T follicular helper cell (primary cell): ENCODE data around the gene SLFN13.
"Not testable (repeated sequence)": the region's sequence is repeated elsewhere in the genome, so short reads cannot be mapped to it uniquely, and the experiment has no call there.

Experiments used
- DNase-seq: peaks from one replicate; pipeline ENCODE4 v3.0.0-alpha.2; 2020; ENCODE audit warnings: low read depth
- total RNA-seq, 2 experiments: gene quantifications; one replicate each; lab custom pipeline; 2026; lab: John Stamatoyannopoulos, UW

The SLFN13 gene
- total RNA-seq: 6.8 to 50.5 reads per million in 2 experiments

DNA sequence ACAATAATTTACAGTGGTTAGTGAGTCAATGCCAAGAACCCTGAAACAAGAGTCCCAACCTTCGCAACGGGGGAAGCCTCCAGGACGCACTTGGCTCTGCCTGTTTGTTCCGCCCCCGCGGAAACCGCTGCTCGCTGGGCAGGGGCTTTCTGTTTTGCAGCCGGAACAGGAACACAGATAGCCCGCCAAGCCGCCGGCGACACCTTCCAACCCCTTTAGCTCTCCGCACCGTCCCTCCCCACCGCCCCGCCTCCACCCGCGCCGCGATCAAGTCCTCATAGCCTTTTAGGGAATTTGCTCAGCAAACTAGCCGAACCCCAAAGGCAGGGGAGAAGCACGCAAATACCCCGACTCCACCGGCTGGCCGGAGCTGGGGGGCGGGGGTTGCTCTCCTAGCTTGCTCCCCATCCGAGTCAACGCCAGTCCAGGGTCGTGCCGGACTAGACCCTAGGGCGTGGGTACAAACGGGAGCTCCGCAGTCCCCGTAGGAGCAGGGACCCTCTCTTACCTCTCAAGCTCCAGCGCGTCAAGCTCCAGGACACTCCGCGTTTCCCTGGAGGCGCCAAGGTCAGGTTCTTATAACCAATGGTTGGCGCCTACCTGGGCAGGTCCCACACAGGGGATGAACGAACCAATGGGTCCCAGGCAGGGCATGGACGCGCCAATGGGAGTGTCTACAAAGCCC is at the start of gene SLFN13:
SLFN13 (minus strand) TSS at position 553 of the 685 bp plus-strand sequence. CDS start 3,086 bp downstream, outside the sequence.
- peak; percentile 62 for DNase-seq

GRCh38 chr17:35496451-35497290 is 48.1 kb upstream of the SLFN13 start:
- DNase-seq: no peak

DNA sequence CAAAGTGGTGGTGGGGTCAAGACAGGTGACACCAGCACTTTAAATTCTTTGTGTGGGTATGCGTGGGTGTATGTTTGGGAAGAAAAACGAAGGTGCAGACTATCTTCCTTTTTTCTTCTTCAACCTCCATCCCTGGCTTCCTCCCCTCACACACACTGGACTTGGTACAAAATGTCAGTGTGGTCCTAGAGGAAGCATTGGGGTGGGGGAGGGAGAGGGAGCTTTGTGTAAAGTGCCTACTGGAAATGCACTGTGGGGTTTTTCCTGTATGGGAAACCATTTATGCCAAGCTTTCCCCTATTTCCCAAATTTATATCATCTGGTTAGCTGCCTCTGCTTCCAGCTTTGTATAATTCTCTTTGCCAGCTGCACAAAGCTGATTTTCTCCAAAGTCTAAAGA is 44.5 kb upstream of the SLFN13 start:
- no peak for DNase-seq

DNA sequence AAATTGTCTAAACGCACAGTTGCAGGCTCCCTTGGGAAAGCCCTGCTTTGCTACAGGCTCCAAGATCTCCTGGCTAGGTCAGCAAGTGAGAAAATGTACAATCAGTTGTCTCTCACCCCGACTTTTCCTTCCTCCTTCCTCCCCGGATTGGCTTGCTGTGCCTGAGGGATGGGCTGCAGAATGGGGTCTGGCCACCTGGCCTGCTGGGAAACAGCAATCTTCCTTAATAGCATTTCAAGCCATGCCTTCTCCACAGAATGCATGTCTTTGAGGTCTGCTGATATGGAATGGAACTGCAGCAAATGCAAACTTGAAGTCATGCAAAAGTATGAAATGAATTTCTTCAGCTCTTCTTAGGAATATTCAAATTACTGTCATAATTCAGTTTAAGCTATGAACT is 42.9 kb upstream of the SLFN13 start:
- no peak for DNase-seq

- no peak for DNase-seq
Measured at GRCh38 chr17:35489944-35490343, 41.4 kb upstream of the SLFN13 start.

- DNase-seq: no peak
Measured at GRCh38 chr17:35488991-35489390, 40.4 kb upstream of the SLFN13 start.

DNA sequence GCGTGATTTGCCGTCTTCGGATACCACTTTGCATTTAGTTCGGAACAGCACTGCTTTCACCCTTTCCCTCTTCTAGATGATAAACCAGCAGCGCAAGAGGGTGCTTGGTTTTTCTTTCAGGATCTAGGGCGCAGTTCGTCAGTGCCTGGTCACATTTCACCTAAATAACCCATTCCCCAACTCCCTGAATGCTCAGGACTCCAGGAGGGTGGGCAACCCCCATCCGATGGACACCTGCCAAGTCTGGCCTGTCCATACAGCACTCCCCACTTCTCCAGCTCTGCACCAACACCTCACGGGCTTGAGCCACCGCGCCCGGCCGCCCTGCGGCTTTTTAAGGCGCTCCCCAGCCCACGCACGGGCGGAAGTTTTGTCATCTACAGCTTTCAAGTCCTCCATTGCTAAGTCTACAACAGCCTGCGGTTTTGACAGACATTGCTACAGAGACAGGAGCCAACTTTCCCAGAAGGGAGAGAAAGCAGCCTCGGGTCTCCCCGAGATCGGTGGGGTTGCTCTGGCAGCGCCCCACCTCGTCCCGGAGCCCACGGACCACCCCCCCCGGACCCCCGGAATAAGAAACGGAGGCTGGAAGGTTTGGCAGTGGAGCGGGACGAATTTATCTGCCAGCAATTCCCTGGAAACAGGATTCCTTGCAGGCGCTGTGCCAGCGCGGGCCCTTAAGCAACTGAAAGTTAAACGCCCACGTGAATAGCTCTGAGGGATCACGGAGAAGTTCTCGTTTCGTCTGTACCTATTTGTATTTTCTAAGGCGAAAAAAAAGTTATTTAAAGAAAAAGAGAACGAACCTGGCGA is 38.6 kb upstream of the SLFN13 start:
- DNase-seq: peak; percentile 41

DNA sequence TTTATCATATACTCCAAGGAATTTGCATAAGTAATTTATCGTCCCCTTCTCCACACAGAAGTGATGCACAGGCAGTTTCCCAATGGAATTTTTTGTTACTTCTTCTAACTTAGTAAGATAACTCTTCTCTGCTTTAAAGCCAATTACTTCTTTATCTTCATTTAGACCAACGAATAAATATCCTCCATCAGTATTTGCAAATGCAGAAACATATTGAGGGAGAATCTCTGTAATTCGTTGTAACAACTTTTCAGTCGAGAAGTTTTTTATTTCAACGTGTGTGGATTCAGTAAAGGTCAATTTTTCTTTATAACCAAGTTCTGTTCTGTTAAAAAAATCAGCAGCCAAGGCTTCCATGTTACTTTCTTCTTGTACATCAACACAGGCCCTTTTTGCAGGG is 30.7 kb upstream of the SLFN13 start:
- DNase-seq: no peak

DNA sequence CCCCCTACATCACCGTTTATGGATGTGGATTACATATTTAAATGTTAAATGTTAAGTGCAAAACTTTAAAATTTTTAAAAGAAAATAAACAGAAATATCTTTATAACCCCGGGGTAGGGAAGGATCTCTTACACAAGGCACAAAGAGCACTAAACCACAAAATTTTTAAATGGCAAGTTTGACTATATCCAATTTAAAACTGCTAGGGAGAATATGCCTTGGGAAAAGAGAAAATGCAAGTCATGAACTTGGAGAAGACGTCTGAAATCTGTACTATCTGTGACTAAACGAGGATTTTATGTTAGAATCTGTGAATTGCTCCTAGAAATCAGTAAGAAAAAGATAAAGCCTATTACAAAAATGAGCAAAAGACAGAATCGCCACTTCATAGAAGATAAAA is 28.7 kb upstream of the SLFN13 start:
- no peak for DNase-seq

GRCh38 chr17:35476283-35476820 is 27.8 kb upstream of the SLFN13 start:
- DNase-seq: no peak

DNA sequence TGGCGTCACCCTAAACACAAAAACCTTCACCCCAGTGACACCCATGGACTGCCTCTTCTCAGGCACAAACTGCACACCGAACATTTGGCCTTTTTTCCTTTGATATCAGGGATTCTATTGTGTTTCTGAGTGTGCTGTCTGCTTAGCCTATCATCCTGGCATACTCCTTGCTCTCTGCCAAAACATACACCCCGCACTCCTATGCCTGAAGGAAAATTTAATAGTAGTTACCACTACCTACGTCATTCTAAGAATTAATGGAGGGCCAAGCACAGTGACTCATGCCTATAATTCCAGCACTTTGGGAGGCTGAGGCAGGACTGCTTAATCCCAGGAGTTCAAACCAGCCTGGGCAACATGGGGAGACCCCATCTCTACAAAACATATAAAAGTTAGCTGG is 19.9 kb upstream of the SLFN13 start:
- DNase-seq: no peak

DNA sequence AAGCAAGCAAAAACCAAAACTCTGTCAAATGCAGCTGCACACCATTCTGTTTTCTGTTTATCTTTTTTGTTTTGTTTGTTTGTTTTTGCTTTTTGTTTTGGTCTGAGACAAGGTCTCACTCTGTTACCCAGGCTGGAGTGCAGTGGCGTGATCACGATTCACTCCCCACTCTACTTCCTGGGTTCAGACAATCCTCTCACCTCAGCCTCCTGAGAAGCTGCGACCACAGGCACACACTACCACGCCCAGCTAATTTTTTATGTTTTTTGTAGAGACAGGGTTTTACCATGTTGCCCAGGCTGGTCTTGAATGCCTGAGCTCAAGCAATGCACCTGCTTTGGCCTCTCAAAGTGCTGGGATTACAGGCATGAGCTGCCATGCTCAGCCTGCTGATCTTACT is 19.3 kb upstream of the SLFN13 start:
- DNase-seq: no peak

DNA sequence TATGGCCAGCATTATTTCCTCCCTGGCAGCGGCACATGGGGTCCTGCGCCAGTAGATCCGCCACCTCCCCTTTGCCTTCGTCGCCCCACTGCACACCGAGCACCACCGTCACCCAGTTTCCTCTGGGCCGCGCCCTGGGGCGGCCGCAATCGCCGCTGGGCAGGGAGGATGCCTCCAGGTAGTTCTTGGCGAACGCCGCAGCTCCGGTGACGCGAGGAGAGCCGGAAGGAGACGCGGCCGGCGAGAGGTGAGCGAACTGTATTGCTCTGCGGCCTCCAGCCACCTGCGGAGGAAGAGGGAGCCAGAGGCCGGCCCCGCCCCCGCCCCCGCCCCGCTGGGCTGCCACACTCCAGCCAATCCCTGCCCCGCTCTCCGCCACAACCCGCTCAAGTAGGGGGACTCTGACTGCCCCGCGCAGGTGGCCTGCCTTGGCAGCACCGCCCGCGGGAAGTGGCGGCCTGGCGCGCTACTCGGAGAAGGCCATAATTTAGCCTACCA is 11.8 kb upstream of the SLFN13 start:
- DNase-seq: peak; percentile 32

- not testable (repeated sequence) for DNase-seq
Measured at GRCh38 chr17:35454035-35454434, 5.5 kb upstream of the SLFN13 start.

- DNase-seq: no peak
Measured at GRCh38 chr17:35453171-35453570, 4.6 kb upstream of the SLFN13 start.

DNA sequence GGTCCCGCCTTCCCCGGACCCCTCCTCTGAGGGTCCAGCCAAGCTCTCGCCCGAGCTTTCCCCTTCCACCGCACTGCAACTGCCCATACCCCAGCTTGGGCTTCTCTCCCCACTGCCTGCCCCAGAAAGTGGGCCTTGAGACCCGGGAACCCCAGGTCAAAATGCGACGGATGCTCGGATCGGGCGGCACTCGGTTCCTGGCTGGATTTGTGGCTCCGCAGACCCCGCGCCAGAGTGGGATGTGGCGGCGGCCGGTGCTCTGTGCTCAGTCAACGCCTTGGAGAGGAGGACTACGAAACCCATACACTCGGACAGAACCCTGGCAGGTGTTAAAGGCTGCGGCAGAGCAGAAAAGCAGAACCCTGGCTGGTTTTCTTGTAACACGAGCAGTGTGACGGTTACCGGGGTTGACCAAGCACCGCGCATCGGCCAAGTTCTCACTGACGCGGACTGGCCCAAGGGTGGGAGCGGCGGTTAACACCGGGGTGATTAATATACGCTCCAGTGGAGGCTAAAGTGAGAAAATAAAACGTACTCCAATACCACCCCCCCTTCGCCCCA is 885 bp upstream of the SLFN13 start:
- DNase-seq: no peak

GRCh38 chr17:35448899-35449227 is 297 bp upstream of the SLFN13 start:
- no peak for DNase-seq

GRCh38 chr17:35447499-35447898 is 1.1 kb downstream of the SLFN13 start:
- DNase-seq: no peak

- no peak for DNase-seq
Measured at GRCh38 chr17:35438433-35438832, 10.1 kb downstream of the SLFN13 start.

- peak; percentile 29 for DNase-seq
Measured at GRCh38 chr17:35433075-35433894, 15.3 kb downstream of the SLFN13 start.
